ENCODE results near the gene KMT2E.
"Not testable (repeated sequence)": the region's sequence is repeated elsewhere in the genome, so short reads cannot be mapped to it uniquely, and the experiment has no call there.

Gene KMT2E

DNA sequence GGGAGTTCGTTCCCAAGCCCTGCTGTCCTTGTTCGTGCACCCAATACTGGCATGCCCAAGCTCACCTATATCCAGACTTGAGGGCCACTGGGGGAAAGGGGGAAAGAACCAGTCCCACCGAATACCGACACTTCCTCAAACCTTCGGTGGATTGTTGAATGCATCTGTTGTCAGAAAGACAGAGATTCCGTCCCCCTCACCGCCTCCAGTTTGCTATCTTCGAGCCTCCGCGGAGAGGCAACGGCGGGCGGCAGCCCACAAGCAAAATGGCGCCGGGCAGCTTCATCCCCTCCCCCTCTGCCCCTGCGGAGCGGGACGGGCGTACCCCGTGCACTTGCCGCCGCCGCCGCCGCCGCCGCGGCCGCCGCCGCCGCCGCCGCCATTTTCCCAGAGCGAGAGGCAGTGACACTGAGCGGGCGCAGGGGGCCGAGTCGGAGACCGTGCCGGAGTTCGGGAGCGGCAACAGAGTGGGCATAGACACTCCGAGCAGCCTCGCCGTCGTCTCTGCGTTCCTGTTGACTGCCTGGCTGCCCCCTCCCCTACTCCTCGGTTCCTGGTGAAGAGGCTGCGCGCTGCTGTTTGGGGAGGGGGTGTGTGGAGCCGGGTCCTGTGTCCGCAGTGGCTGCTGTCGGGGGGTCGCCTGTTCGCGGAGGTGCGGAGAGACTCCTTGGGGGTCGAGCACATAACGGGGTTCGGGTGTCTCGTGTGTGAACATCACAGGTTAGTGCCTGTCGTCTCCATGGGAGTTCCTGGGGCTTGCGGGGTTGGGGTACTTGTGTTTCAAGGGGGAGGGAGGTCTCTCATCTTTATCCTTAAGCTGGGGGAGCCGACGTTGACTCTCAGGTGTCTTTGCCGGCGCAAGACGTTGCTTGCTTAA, at the start of gene KMT2E:
Gene KMT2E, plus strand, starts transcription at position 390 of the 877 bp plus-strand sequence. CDS start 26,748 bp downstream, outside the sequence.
- peak; percentile 92 for DNase-seq

DNA sequence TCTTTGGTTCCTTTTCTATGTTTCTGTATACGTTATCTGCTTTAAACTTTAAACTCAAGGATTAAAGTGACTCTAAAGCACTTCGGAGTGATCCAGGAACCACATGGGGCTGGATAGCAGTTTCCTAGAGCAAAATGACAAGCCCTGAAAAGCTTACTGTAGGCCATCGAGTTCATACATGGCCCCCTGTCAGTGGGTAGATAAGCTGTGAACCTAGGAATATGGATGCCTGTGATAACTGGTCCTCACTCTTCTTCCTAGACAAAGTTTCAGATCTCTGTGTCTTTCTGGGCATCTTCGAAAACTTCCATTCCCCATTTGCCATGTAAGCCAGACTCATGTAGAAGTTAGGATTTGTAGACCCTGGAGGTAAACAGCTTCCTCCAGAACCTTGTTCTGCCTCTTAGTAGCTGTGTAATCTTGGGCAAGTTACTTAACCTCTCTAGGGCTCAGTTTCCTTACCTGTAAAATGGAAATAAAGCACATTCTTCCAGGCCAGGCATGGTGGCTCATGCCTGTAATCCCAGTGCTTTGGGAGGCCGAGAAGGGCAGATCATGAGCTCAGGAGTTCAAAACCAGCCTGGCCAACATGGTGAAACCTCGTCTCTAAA, 49.3 kb upstream of the KMT2E start:
- no peak for DNase-seq

DNA sequence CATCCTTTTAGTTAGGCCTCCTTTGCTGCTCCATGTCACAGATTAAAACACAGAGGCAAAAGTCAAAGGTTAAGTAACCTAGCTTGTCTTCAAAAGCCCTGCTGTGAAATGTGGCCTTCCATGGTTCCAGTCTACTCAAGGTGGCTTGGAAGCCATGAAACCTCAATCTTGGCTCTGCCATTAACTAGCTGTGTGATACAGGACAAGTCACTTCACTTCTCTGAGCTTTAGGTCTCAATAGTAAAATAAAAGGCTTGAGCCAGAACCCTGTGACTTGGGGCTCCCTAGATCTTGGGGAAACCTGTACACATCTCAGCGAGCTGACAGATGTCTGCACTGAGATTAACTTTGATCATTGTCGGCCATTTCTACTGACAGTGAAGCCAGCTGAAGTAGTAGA, 48.0 kb upstream of the KMT2E start:
- no peak for DNase-seq

GRCh38 chr7:104967088-104967487, 46.9 kb upstream of the KMT2E start:
- DNase-seq: no peak

GRCh38 chr7:104967595-104967994, 46.4 kb upstream of the KMT2E start:
- no peak for DNase-seq

DNA sequence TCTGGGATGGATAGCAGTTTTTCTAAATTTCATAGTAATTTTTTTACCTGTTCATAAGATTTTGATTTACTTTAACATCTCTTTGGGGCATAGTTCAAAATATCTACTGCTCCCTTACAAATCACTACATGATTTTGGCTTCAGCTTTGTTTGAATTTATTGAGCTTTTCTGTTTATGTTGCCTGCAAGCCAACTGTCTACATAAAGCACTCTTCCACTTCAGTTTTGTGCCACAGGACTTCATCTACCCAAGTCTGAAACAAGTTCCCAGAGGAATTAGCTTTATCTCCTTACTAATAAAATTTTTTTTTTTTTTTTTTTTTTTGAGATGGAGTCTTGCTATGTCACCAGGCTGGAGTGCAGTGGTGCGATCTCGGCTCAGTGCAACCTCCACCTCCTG, 45.4 kb upstream of the KMT2E start:
- DNase-seq: no peak

DNA sequence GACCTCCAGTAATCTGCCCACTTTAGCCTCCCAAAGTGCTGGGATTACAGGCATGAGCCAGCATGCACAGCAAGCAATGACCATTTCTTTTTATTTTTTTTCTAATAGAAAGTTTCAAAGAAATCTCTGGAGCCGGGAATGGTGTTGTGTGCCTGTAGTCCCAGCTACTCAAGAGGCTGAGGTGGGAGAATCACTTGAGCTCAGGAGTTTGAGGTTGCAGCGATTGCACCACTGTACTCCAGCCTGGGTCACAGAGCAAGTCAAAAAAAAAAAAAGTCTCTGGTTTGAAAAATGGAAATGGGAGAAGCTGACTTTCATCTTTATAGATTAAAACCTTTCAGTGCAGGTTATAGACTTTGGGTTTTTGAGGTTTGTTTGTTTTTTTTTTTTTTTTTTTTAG, 44.8 kb upstream of the KMT2E start:
- no peak for DNase-seq

DNA sequence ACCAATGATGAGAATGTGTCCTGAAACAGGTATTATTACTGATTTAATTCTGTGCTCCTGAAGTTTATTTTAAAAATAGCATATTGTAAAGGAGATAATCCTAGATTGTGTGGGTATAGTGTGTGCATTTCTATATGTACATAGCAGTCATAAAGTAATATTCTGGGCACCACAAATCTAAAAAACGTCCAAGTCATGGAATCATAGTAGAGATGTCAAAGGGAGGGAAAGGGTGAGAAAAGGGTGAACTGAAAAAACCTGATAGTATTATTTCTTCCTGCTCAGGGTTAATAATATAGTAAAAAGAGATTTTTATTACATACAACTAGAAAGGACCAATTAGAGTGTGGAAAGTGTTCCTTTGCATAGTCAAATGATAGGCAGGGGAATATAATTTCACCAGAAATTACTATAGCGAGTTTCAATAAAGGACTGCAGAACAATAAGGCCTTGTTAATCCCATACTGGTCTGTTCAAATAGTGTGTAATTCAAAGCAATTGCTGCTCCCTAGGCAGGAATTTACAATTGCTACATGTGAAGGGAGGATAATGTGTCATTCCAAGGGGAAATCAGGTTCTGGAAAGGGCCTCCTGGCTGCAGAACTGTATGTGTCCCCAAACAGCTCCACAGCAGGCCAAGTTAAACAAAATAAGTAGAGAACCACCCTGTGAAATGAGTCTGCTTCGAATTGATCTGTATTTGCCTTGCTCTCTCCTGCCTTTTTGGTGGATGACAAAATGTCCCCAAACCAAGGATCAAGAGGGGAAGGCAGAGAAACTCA, 42.5 kb upstream of the KMT2E start:
- no peak for DNase-seq

- no peak for DNase-seq
These were observed 41.5 kb upstream of the KMT2E start for GRCh38 chr7:104972500-104972899.

GRCh38 chr7:104973227-104973626, 40.8 kb upstream of the KMT2E start:
- no peak for DNase-seq

GRCh38 chr7:104973909-104974415, 40.0 kb upstream of the KMT2E start:
- no peak for DNase-seq

DNA sequence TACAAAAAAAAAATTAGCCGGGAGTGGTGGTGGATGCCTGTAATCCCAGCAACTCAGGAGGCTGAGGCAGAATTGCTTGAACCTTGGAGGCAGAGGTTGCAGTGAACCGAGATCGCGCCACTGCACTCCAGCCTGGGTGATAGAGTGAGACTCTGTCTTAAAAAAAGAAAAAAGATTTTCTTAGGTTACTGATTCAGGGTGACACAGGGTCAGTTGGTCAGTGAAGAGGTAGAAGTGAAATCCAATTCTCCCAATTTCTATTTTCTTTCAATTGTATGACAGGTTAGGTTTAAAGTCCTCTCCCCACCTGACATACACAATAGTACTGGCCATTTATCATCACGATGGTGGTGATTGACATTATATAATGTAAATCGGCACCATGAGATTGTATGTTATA, 38.5 kb upstream of the KMT2E start:
- not testable (repeated sequence) for DNase-seq

DNA sequence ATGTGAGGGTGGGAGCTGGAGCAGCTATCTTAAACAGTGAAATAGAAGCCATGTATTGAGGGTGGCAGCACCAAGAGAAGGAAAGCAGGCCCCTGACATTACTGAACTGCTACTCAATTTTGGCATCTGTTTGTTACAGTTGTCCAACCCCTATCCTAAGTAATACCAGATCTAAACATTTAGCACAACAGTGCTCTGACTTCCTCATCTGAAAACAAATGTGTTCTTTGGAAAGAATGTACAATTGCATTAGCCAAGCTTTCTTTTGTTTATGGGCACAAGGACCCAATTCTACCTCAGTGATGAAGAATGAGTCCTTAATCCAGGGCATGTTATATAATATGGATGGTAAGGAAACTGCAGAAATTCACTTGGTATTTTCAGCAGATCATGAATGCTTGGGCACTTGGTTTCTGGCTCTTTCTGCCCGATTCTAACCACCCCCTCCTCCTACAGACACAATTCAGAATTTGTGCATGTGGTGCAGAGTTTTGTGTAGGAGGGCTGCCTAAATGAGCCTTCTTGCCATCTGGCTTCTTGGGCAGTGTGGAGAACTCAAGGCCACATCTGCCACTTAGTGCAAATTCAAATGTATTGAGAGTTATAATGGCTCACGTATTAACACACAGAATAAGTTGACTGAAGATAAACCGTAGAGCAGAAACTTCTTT, 36.9 kb upstream of the KMT2E start:
- DNase-seq: no peak

DNA sequence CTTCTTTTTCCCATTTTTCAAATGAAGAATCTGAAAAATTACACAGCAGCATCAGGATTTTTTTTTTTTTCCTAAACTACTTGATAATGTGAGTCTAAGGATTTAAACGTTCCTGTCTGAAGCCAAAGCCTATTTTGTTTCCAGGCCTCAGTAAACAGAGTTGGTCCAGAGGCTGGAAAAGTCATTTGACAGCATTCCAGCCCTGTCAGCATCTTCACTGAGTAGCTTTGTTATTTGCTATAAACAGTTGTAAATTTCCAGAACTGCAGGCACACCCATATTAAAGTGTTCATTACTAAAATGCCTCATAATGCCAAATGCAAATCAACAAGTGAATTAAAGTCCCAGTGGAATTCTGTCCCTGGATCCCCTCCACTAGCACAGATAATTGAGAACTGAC, 35.5 kb upstream of the KMT2E start:
- no peak for DNase-seq

- DNase-seq: no peak
These were observed 34.7 kb upstream of the KMT2E start for GRCh38 chr7:104979167-104979841.

DNA sequence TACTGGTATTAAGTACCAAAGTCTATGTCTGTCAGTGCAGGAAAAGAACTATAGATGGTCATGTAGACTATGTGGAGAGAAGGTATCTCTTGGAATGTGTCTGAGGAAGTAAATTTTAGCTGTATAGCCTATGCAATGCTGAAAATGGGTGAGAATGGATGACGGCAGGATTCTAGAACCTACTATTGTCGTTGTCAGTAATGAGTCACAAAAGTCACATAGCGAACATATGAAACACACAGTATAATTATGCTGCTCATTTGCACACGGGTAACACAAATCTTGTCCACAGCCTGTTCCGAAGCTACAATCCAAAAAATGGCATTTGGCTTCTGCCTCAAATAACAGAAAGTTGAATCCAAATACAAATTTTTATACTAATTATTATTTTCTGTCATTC, 33.6 kb upstream of the KMT2E start:
- no peak for DNase-seq

DNA sequence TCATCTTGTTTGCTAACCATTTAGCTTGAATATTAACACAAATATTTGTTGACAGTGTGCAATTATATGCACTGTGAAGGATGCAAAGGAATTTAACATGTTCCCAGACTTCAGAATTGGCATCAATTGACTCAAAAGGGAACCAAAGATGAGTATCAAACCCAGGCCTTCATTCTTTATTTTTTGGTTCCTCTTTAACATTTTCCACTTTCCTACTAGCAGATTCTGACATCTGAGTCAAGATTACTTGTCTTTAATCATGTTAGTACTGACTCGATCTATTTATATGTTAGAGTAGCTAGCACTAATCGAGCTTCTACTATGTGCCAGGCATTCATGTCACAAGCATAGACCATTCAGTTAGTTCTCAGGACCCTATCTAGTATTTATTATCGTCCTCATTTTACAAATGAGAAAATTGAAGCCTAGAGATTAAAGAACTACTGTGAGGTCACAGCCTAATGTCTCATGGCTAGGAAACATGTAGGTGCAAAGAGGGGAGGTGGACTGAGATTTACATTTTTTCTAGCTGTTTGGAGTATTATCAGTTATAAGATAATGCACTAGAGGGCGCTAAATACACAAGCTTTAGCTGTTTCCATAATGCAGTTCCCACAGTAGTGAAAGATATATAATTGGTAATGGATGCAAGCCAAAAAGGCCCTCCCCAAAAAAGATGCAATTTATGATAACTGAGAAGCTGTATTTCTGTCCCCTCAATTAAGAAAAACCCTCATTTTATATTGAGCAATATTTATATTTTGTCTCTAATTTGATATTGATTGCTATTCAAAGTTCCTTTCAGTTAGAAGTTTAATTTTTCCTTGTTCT, 32.9 kb upstream of the KMT2E start:
- DNase-seq: peak; percentile 93

DNA sequence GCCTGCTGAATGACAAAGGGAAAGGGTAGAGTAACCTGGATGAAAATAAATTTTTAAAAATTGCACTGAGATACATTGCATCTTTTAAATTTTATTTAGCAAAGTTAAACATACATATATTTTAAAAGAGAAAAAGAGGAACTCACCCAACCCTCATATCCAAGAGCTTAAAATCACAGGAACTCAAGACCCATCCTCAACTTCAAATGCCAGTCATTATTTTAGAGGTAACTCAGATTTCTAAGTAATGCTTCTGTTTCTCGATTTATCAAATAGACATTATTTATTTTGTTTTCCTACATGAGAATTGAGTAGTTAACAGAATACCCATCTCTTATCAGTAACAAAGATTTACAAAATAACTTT, 32.4 kb upstream of the KMT2E start:
- DNase-seq: no peak

DNA sequence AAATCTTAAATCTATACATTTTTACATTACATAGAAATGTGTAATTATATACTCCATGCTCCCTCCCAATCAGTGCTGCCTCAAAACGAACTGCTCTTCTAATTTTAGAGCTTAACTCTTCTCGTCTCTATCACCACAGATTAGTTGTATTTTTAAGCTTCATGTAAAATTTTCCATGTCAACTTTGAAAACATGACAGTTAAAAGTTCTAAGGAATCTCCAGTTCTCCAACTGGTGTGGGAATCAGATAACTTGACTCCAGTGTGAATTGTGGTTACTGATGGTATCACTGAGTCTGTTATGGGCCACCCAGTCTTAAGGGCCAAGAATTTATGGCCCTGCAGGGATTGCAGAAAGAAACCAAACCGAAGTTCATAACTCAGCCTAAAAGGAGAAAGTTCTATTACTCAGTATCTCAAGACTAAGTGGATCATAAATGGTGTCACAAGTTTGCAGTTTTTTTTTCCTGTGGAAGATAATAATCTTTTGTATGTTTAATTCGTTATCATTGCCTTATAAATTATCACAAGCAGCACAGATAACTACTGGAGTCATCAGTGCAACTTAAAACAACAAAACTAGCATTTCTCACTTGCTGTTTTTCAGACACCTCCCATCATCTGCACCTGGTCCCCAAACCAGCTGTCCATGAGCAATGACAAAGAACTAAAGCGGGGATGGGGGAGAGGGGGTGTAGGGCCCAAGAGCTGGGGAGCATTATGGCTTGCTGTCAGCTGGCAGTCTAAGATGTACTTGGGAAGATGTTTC, 31.5 kb upstream of the KMT2E start:
- peak; percentile 36 for DNase-seq

DNA sequence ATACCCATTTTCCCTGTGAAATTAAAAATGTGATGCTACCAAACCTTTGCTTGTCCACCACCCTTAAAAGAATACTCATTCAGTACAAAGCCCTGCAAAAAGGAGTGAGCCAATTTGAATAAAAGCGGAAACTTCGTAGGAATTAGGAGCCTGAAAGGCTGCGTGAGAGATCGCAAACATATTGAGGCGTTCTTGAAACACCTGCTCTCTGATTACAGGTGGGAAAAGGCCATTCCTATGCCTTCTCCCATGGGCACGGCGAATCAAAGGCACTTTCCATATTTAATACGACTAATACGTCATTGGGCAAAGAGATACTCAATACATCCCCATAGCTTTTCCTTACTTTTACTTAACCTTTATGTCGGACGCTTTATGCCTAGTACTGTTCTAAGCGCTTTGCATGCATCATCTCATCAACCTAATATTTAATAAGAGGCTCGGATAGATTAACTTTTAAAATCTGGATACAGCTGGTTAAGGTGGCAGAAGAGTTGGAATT, 30.9 kb upstream of the KMT2E start:
- peak; percentile 30 for DNase-seq

All from hematopoietic multipotent progenitor cell treated with erythropoietin and hydrocortisone succinate and interleukin-3 and kit ligand, for 6 days (in vitro differentiated cells).